Esophagus squamous epithelium (tissue), 5 donors: Measurements from ENCODE around the gene TUBA4B. TPM values are rescaled to one million over a fixed set of nuclear protein-coding genes. Genes with fewer than 3 reads are reported as not detected.
"Not testable (repeated sequence)": the region's sequence is repeated elsewhere in the genome, so short reads cannot be mapped to it uniquely, and the experiment has no call there.

ENCODE experiments used
- DNase-seq: peaks from one replicate; lab custom pipeline; 2025; lab: John Stamatoyannopoulos, UW
- H3K27ac ChIP-seq, 4 donors: fragments of 200-600 bp; sonication (generic); one replicate each; pipeline ENCODE4 v1.5.1; 2016 to 2019; ENCODE audit warnings: mild to moderate bottlenecking in 1 of 4
- H3K27me3 ChIP-seq, 4 donors: fragments of 200-600 bp; sonication (generic); 1 replicate in 3 of 4; 2 replicates in 1 of 4; pipeline versions ENCODE4 v1.5.1 to v1.6.0; 2017 to 2021; ENCODE audit warnings: antibody characterized with exemption in 1 of 4
- H3K36me3 ChIP-seq, 3 donors: fragments of 200-600 bp; sonication (generic); one replicate each; pipeline ENCODE4 v1.5.1; 2016 to 2019
- H3K4me1 ChIP-seq, 3 donors: fragments of 200-600 bp; sonication (generic); one replicate each; pipeline ENCODE4 v1.5.1; 2017 to 2019
- H3K4me3 ChIP-seq, 4 donors: fragments of 200-600 bp; sonication (generic); 1 replicate in 3 of 4; 2 replicates in 1 of 4; pipeline ENCODE4 v1.5.1; 2016 to 2019; ENCODE audit warnings: mild to moderate bottlenecking in 2 of 4, moderate library complexity in 1 of 4
- H3K9me3 ChIP-seq, 3 donors: fragments of 200-600 bp; sonication (generic); one replicate each; pipeline ENCODE4 v1.5.1; 2016 to 2019
- CTCF ChIP-seq, 6 experiments: fragments of 450-650 bp in 4 of 6; fragments of 200-600 bp in 2 of 6; sonication (generic) in 2 of 6; IDR thresholded peaks; one replicate each; pipeline ENCODE4 v1.5.1; 2016 to 2019; ENCODE audit warnings: antibody characterized with exemption in 6 of 6, mild to moderate bottlenecking in 4 of 6, moderate library complexity in 4 of 6
- POLR2A ChIP-seq, 4 donors: fragments of 450-650 bp; IDR thresholded peaks; one replicate each; pipeline ENCODE4 v1.6.1; 2017; ENCODE audit warnings: antibody characterized with exemption in 4 of 4, mild to moderate bottlenecking in 4 of 4, moderate library complexity in 3 of 4
- WGBS, 2 donors: methylation state at CpG; one replicate each; pipeline ENCODE4 v1.1.5; 2018; 5-methylcytosine and 5-hydroxymethylcytosine counted together
- intact Hi-C: fragments of 100-400 bp; cut with DNase I; formaldehyde crosslinking; loops from one replicate; pipeline ENCODE4 v1.15.0; 2022
- total RNA-seq, 4 donors: library from RNA; depleted of rRNA; stranded (reverse); fragments of >200 nt; gene quantifications; one replicate each; pipeline ENCODE4 v1.1.0, GENCODE V29; 2016
- donor health status: DM: yes; HTN: yes; CAD: no.

The TUBA4B gene
- total RNA-seq, 4 donors from 2014 or later, result not detected

- no peaks in the 10 kb centered on the region for H3K36me3 ChIP-seq
- WGBS, 2 donors, result 63 to 74% methylated on average over 1 of the region's 1 CpG
- intact Hi-C loops, result loop anchor here (10.0 kb wide), 1 partner anchor 251 kb away; no protein-coding TSS in a partner anchor
- TF ChIP-seq CTCF (IDR thresholded peaks at IDR 0.05) (no peak), POLR2A (IDR thresholded peaks at IDR 0.05) (no peak)
- H3K4me3 ChIP-seq, result no peak overlapping the region
- H3K27ac ChIP-seq, result no peak overlapping the region
- peaks cover 0 to 97% (median 11%) of the 10 kb centered on the region in 4 donors for H3K27me3 ChIP-seq
- H3K4me1 ChIP-seq, result peaks cover 0 to 12% (median 0%) of the 10 kb centered on the region in 3 donors
- H3K9me3 ChIP-seq, result no peaks in the 10 kb centered on the region
- no peak for DNase-seq
Measured at GRCh38 chr2:219306047-219306446, 53.0 kb downstream of the TUBA4B start.

GRCh38 chr2:219308142-219309101 is 55.4 kb downstream of the TUBA4B start:
- peaks cover 0 to 91% (median 11%) of the 10 kb centered on the region in 4 donors for H3K27me3 ChIP-seq
- no peak for DNase-seq
- intact Hi-C loops, result loop anchor here (10.0 kb wide), 1 partner anchor 254 kb away; no protein-coding TSS in a partner anchor
- peaks cover 0 to 12% (median 0%) of the 10 kb centered on the region in 3 donors for H3K4me1 ChIP-seq
- TF ChIP-seq POLR2A (IDR thresholded peaks at IDR 0.05), result no peak
- TF ChIP-seq CTCF (IDR thresholded peaks at IDR 0.05), result no peak
- H3K9me3 ChIP-seq, result no peaks in the 10 kb centered on the region
- no peaks in the 10 kb centered on the region for H3K36me3 ChIP-seq
- no peak overlapping the region for H3K4me3 ChIP-seq
- no peak overlapping the region for H3K27ac ChIP-seq
- WGBS, 2 donors, result 7 to 10% methylated on average over 18 to 27 of the region's 45 CpGs

- Histone ChIP-seq H3K27ac (no peak within 1 kb of the TSS), H3K4me3 (no peak within 1 kb of the TSS), H3K27me3 (peaks cover 0 to 85% (median 11%) of the 10 kb centered on the region in 4 donors), H3K9me3 (no peaks in the 10 kb centered on the region), H3K4me1 (peaks cover 0 to 12% (median 0%) of the 10 kb centered on the region in 3 donors), H3K36me3 (no peaks in the 10 kb centered on the region)
- intact Hi-C loops, result loop anchor here (10.0 kb wide), 1 partner anchor 254 kb away; no protein-coding TSS in a partner anchor
- no peak for DNase-seq
- no peak for TF ChIP-seq CTCF (IDR thresholded peaks at IDR 0.05)
- no peak for TF ChIP-seq POLR2A (IDR thresholded peaks at IDR 0.05)
- WGBS, 2 donors, result 0 to 20% methylated on average over 1 to 5 of the region's 37 CpGs
Measured at GRCh38 chr2:219309278-219309677, 56.2 kb downstream of the TUBA4B start, which contains the start of gene PTPRN. Gene PTPRN (minus strand): TSS chr2:219309401. CDS start chr2:219309332, 69 bp downstream.

- intact Hi-C loops, DNase-seq, H3K4me3 ChIP-seq, H3K9me3 ChIP-seq, H3K27ac ChIP-seq, H3K36me3 ChIP-seq: not testable (repeated sequence)
- peaks cover 0 to 50% (median 10%) of the 10 kb centered on the region in 4 donors for H3K27me3 ChIP-seq
- peaks cover 0 to 12% (median 0%) of the 10 kb centered on the region in 3 donors for H3K4me1 ChIP-seq
- WGBS, 2 donors, result 90 to 98% methylated on average over 7 to 11 of the region's 49 CpGs
Measured at GRCh38 chr2:219312683-219313263, 59.7 kb downstream of the TUBA4B start.

GRCh38 chr2:219314804-219315468 is 61.9 kb downstream of the TUBA4B start:
- Histone ChIP-seq H3K36me3 (no peaks in the 10 kb centered on the region), H3K27ac (no peak overlapping the region), H3K4me3 (no peak overlapping the region), H3K9me3 (no peaks in the 10 kb centered on the region), H3K27me3 (peaks cover 0 to 47% (median 0%) of the 10 kb centered on the region in 4 donors), H3K4me1 (no peaks in the 10 kb centered on the region)
- intact Hi-C loops, result no loop called here
- no peak for DNase-seq
- 84 to 85% methylated on average over 16 of the region's 16 CpGs for WGBS, 2 donors
- TF ChIP-seq CTCF (IDR thresholded peaks at IDR 0.05), result no peak
- TF ChIP-seq POLR2A (IDR thresholded peaks at IDR 0.05), result no peak
